Endothelial cell of umbilical vein (primary cell): Measurements from ENCODE around the gene SEC63. TPM values are rescaled to one million over a fixed set of nuclear protein-coding genes. Genes with fewer than 3 reads are reported as not detected.

Experiments used
- Bru-seq: library from RNA; stranded (reverse); fragments of 400-500 nt; gene quantifications from one replicate; lab custom pipeline; 2021; lab: Mats Ljungman, UMichigan
- BruChase-seq, 2 experiments: library from RNA; stranded (reverse); fragments of 400-500 nt; gene quantifications; one replicate each; lab custom pipeline; 2021; lab: Mats Ljungman, UMichigan
- BruUV-seq: library from RNA; stranded (reverse); fragments of 400-500 nt; replicated peaks from 2 replicates; lab custom pipeline; 2021; lab: Mats Ljungman, UMichigan
- CTCF ChIA-PET: fragments of 300-600, 350-600 bp; sonication (Branson Sonifier 250); formaldehyde crosslinking; loops from one replicate; lab custom pipeline; 2021; ENCODE audit warnings: antibody characterized with exemption, inconsistent platforms; lab: Charles Lee
- POLR2A ChIA-PET: fragments of 300-600, 350-600 bp; sonication (Branson Sonifier 250); formaldehyde crosslinking; loops from one replicate; lab custom pipeline; 2021; ENCODE audit warnings: antibody characterized with exemption, inconsistent platforms; lab: Charles Lee
- DNase-seq: peaks from one replicate; pipeline ENCODE4 v3.0.0-alpha.2; 2011; ENCODE audit warnings: low read depth, low spot score
- FAIRE-seq: peaks from 2 replicates; lab custom pipeline; 2011; peaks lifted over from hg19 to GRCh38; lab: Jason Lieb, UNC
- H2AFZ ChIP-seq: 2 replicates; pipeline ENCODE4 v1.6.0; 2012; ENCODE audit warnings: low read depth, low read length, control low read depth, inconsistent platforms
- H3K27ac ChIP-seq: 2 replicates; pipeline ENCODE4 v1.5.1; 2011; ENCODE audit warnings: low read depth, mild to moderate bottlenecking, control low read depth, low read length, moderate library complexity; ENCODE audit not compliant: insufficient read depth
- H3K27me3 ChIP-seq, 2 experiments: 2 replicates each; pipeline versions ENCODE4 v1.6.0 to v1.6.1; 2011; ENCODE audit warnings: low read length in 2 of 2, mixed read lengths in 1 of 2; ENCODE audit not compliant: control insufficient read depth in 2 of 2, insufficient read depth in 2 of 2
- H3K36me3 ChIP-seq, 2 experiments: 2 replicates in 1 of 2; 3 replicates in 1 of 2; pipeline ENCODE4 v1.5.1; 2011; ENCODE audit warnings: low read length in 2 of 2, mild to moderate bottlenecking in 1 of 2, moderate library complexity in 1 of 2; ENCODE audit not compliant: control insufficient read depth in 2 of 2, insufficient read depth in 2 of 2; ENCODE audit errors: extremely low read depth in 1 of 2
- H3K4me1 ChIP-seq: 3 replicates; pipeline ENCODE4 v1.5.1; 2011; ENCODE audit warnings: mild to moderate bottlenecking, low read length; ENCODE audit not compliant: control insufficient read depth, insufficient read depth; ENCODE audit errors: extremely low read depth
- H3K4me2 ChIP-seq: 2 replicates; pipeline ENCODE4 v1.6.1; 2011; ENCODE audit warnings: low read length, control low read depth, mixed read lengths; ENCODE audit not compliant: insufficient read depth
- H3K4me3 ChIP-seq, 3 experiments: fragments of 200-600 bp in 1 of 3; sonication (generic), shearing (Covaris generic) in 1 of 3; replicated peaks in 1 of 3; 2 replicates each; pipeline ENCODE4 v1.5.1; 2011 to 2016; ENCODE audit warnings: control low read depth in 3 of 3, low read length in 3 of 3, mild to moderate bottlenecking in 2 of 3, inconsistent platforms in 1 of 3, low read depth in 1 of 3, moderate library complexity in 1 of 3; ENCODE audit not compliant: insufficient read depth in 1 of 3
- H3K79me2 ChIP-seq: 2 replicates; pipeline ENCODE4 v1.6.0; 2012; ENCODE audit warnings: low read length, inconsistent platforms; ENCODE audit not compliant: control insufficient read depth, insufficient read depth
- H3K9ac ChIP-seq: replicated peaks from 2 replicates; pipeline ENCODE3; 2011; ENCODE audit warnings: low read length, control low read depth; ENCODE audit not compliant: insufficient read depth; ENCODE audit errors: extremely low read depth
- H3K9me1 ChIP-seq: replicated peaks from 3 replicates; pipeline ENCODE4 v1.6.0; 2011; ENCODE audit warnings: mild to moderate bottlenecking, low read length; ENCODE audit not compliant: control insufficient read depth, insufficient read depth; ENCODE audit errors: extremely low read depth
- H3K9me3 ChIP-seq: replicated peaks from 2 replicates; pipeline ENCODE4 v1.5.1; 2012; ENCODE audit warnings: low read length, inconsistent platforms; ENCODE audit not compliant: control insufficient read depth, insufficient read depth
- H4K20me1 ChIP-seq: replicated peaks from 2 replicates; pipeline ENCODE3; 2011; ENCODE audit warnings: mild to moderate bottlenecking, low read length; ENCODE audit not compliant: control insufficient read depth, insufficient read depth; ENCODE audit errors: extremely low read depth
- CTCF ChIP-seq, 2 donors: IDR thresholded peaks; 1 replicate in 1 of 2; 2 replicates in 1 of 2; pipeline ENCODE4 v1.5.1; 2011; ENCODE audit warnings: low read length in 2 of 2, mild to moderate bottlenecking in 2 of 2, moderate library complexity in 2 of 2, control low read depth in 1 of 2, inconsistent platforms in 1 of 2, low read depth in 1 of 2; ENCODE audit not compliant: insufficient read depth in 1 of 2; ENCODE audit errors: extremely low read depth in 1 of 2
- EZH2 ChIP-seq: IDR thresholded peaks from 2 replicates; pipeline ENCODE4 v1.6.1; 2012; ENCODE audit warnings: borderline replicate concordance, low read depth, mild to moderate bottlenecking, moderate library complexity, low read length, inconsistent platforms; ENCODE audit not compliant: severe bottlenecking
- FOS ChIP-seq: IDR thresholded peaks from 2 replicates; pipeline ENCODE4 v1.6.1; 2011; ENCODE audit warnings: mild to moderate bottlenecking, low read length, moderate library complexity, borderline replicate concordance; ENCODE audit not compliant: insufficient read depth
- GATA2 ChIP-seq: IDR thresholded peaks from 2 replicates; pipeline ENCODE4 v1.7.0; 2011; ENCODE audit warnings: low read depth, mild to moderate bottlenecking, moderate library complexity, mixed read lengths, low read length; ENCODE audit not compliant: insufficient read length, insufficient read depth
- JUN ChIP-seq: IDR thresholded peaks from 2 replicates; pipeline ENCODE4 v1.6.1; 2011; ENCODE audit warnings: borderline replicate concordance, low read depth; ENCODE audit not compliant: insufficient read length, insufficient read depth
- MAX ChIP-seq: IDR thresholded peaks from 2 replicates; pipeline ENCODE4 v1.6.1; 2011; ENCODE audit not compliant: insufficient read depth, insufficient read length
- MYC ChIP-seq: IDR thresholded peaks from one replicate; pipeline ENCODE4 v1.6.1; 2011; ENCODE audit warnings: mild to moderate bottlenecking, low read depth, low read length
- POLR2A ChIP-seq: IDR thresholded peaks from 2 replicates; pipeline ENCODE4 v1.6.1; 2012; ENCODE audit warnings: low read depth, mild to moderate bottlenecking, control low read depth, low read length
- POLR2AphosphoS5 ChIP-seq: IDR thresholded peaks from 2 replicates; pipeline ENCODE4 v1.6.1; 2012; ENCODE audit warnings: low read depth, mild to moderate bottlenecking, control low read depth, low read length, moderate library complexity; ENCODE audit not compliant: insufficient read depth
- dilution Hi-C: fragments of 300-500 bp; cut with MboI; formaldehyde crosslinking; loops from one replicate; pipeline ENCODE4 v1.15.0; 2019; ENCODE audit warnings: low sequenced_read_pairs; ENCODE audit not compliant: extremely low pct_ligation_motif_present
- intact Hi-C: fragments of 100-400 bp; cut with micrococcal nuclease; formaldehyde crosslinking; loops from one replicate; pipeline ENCODE4 v1.10.0; 2022
- long read RNA-seq: library from polyadenylated mRNA; stranded (forward); transcript quantifications from one replicate; pipeline ENCODE4 v2.0.0, GENCODE V29; 2021
- polyA minus RNA-seq, 3 experiments: library from RNA; depleted of rRNA, polyadenylated mRNA; stranded (reverse); fragments of >200 nt; gene quantifications; 1 replicate in 1 of 3; 2 replicates in 2 of 3; pipeline ENCODE4 v1.2.3, GENCODE V29; 2011
- polyA plus RNA-seq, 4 experiments: library from polyadenylated mRNA; depleted of rRNA in 3 of 4; stranded (reverse) in 3 of 4; unstranded in 1 of 4; fragments of >200 nt; gene quantifications; 2 replicates each; pipeline versions ENCODE4 v1.2.1 to v1.2.3, GENCODE V29; 2011 to 2012; ENCODE audit warnings: missing spikeins in 1 of 4
- total RNA-seq: library from RNA; stranded (reverse); gene quantifications from 2 replicates; pipeline ENCODE4 v1.2.3, GENCODE V29; 2021

The SEC63 gene
- total RNA-seq (111 and 132 TPM in 2 replicates), polyA plus RNA-seq (10.7 and 14.8 TPM in 2 replicates), polyA minus RNA-seq (14.9 and 28.9 TPM in 2 replicates), Bru-seq, nascent RNA (percentile 95 among the genes with signal in this experiment), BruChase-seq, experiment 1, labeled RNA remaining after a 6-hour chase (percentile 90 among the genes with signal in this experiment), BruChase-seq, experiment 2, labeled RNA remaining after a 2-hour chase (percentile 90 among the genes with signal in this experiment)
- 16.8 and 19.4 TPM in 2 replicates for polyA plus RNA-seq (2011; cell fraction: cytosol; rRNA removed)
- 41.1 and 54.1 TPM in 2 replicates for polyA plus RNA-seq (2011; cell fraction: nucleus; rRNA removed)
- 54.4 and 67.5 TPM in 2 replicates for polyA plus RNA-seq (2012)
- 11.6 TPM for polyA minus RNA-seq (2011; cell fraction: cytosol; rRNA and poly(A)+ RNA removed)
- polyA minus RNA-seq (2011; cell fraction: nucleus; rRNA and poly(A)+ RNA removed): 72.0 and 95.8 TPM in 2 replicates
- long read RNA-seq, full-length matches to known transcripts: 98 of 146 reads
- long read RNA-seq, partial matches to known transcripts: 19 of 146 reads
- long read RNA-seq, other reads (novel, unspliced or antisense): 29 of 146 reads

- no TSS peak for BruUV-seq
- Histone ChIP-seq H3K27me3 (no peaks in the 10 kb centered on the region), H3K36me3 (no peaks in the 10 kb centered on the region), H3K4me2 (peak within 1 kb of the TSS; percentile 93), H3K9ac (peak within 1 kb of the TSS; percentile 97), H3K79me2 (peaks cover 40% of the 10 kb centered on the region), H3K9me1 (no peaks in the 10 kb centered on the region), H3K4me3 (peak within 1 kb of the TSS; percentile 79 to 94 (median 93)), H4K20me1 (no peaks in the 10 kb centered on the region), H2AFZ (peak within 1 kb of the TSS; percentile 82), H3K9me3 (no peaks in the 10 kb centered on the region), H3K4me1 (peaks cover 10% of the 10 kb centered on the region), H3K27ac (peak within 1 kb of the TSS; percentile 91)
- dilution Hi-C loops (no loop called here), intact Hi-C loops (loop anchor here (1.0 to 10.0 kb wide), 4 partner anchors 116 to 1137 kb away; partner anchors contain the start of genes CEP57L1, MTRES1, OSTM1 and SESN1)
- TF ChIP-seq JUN (no peak), POLR2A (peak; percentile 82), POLR2AphosphoS5 (peak; percentile 92)
- ChIA-PET POLR2A (interaction anchor here (1.0 kb wide), 1 partner anchor 602 kb away, joined by 4 read pairs; the partner anchor contains the start of gene FOXO3), CTCF (interaction anchor here (1.4 to 1.7 kb wide), 4 partner anchors 20 to 109 kb away, joined by 4 read pairs; no protein-coding TSS in a partner anchor)
- FAIRE-seq (peak; percentile 95), DNase-seq (peak; percentile 97)
Measured at GRCh38 chr6:107957909-107958688, at the start of gene SEC63. SEC63 (minus strand) TSS chr6:107958208; CDS start chr6:107958009, 199 bp downstream.

GRCh38 chr6:108005961-108006360 lies 48.0 kb upstream of the SEC63 start:
- H3K4me1 ChIP-seq: no peaks in the 10 kb centered on the region
- H2AFZ ChIP-seq: no peak overlapping the region
- BruUV-seq: no TSS peak
- TF ChIP-seq EZH2: no peak
- no peak for TF ChIP-seq GATA2
- no peak for TF ChIP-seq JUN
- no peak for TF ChIP-seq FOS
- no peak for TF ChIP-seq POLR2A
- no peak for TF ChIP-seq MAX
- no peak for TF ChIP-seq MYC
- no peak for TF ChIP-seq CTCF (IDR thresholded peaks at IDR 0.05; ENCODE audit: extremely low read depth in 1 of 2, insufficient read depth in 1 of 2, low read depth in 1 of 2, low read length in 2 of 2)
- H3K36me3 ChIP-seq: no peaks in the 10 kb centered on the region
- no peak overlapping the region for H3K9ac ChIP-seq
- dilution Hi-C loops (no loop called here), intact Hi-C loops (no loop called here)
- POLR2A ChIA-PET: no interaction called here
- no peak for DNase-seq
- no peak overlapping the region for H3K4me2 ChIP-seq
- no peaks in the 10 kb centered on the region for H3K9me3 ChIP-seq
- CTCF ChIA-PET: no interaction called here
- H3K27me3 ChIP-seq: no peaks in the 10 kb centered on the region
- no peaks in the 10 kb centered on the region for H3K9me1 ChIP-seq
- no peak overlapping the region for H3K4me3 ChIP-seq
- no peaks in the 10 kb centered on the region for H3K79me2 ChIP-seq
- H3K27ac ChIP-seq: no peak overlapping the region
- no peaks in the 10 kb centered on the region for H4K20me1 ChIP-seq
- no peak for FAIRE-seq
